HG03095 (cell line): ENCODE measurements around the gene PPFIBP2.

Experiments
- ATAC-seq: cut with Tn5 transposase; IDR thresholded peaks from one replicate; pipeline ENCODE4 v1.9.1; 2021; ENCODE audit warnings: moderate library complexity; ENCODE audit not compliant: unreplicated experiment

Gene PPFIBP2

GRCh38 chr11:7621090-7621489, 107.3 kb downstream of the PPFIBP2 start:
- no peak for ATAC-seq

GRCh38 chr11:7621554-7621953, 107.8 kb downstream of the PPFIBP2 start:
- ATAC-seq, result no peak

GRCh38 chr11:7622721-7623120, 108.9 kb downstream of the PPFIBP2 start:
- ATAC-seq, result no peak

GRCh38 chr11:7628660-7629059, 114.9 kb downstream of the PPFIBP2 start:
- ATAC-seq, result no peak

- ATAC-seq, result no peak
These were observed 116.2 kb downstream of the PPFIBP2 start for GRCh38 chr11:7630002-7630401.

- no peak for ATAC-seq
These were observed 118.4 kb downstream of the PPFIBP2 start for GRCh38 chr11:7632211-7632610.

GRCh38 chr11:7635137-7635536, 121.3 kb downstream of the PPFIBP2 start:
- no peak for ATAC-seq

- no peak for ATAC-seq
These were observed 121.9 kb downstream of the PPFIBP2 start for GRCh38 chr11:7635708-7636107.

GRCh38 chr11:7636350-7636749, 122.6 kb downstream of the PPFIBP2 start:
- no peak for ATAC-seq

GRCh38 chr11:7637447-7638157, 123.8 kb downstream of the PPFIBP2 start:
- no peak for ATAC-seq

- ATAC-seq, result no peak
These were observed 125.2 kb downstream of the PPFIBP2 start for GRCh38 chr11:7638710-7639642.

GRCh38 chr11:7639643-7640025, 125.8 kb downstream of the PPFIBP2 start:
- ATAC-seq, result no peak

GRCh38 chr11:7640816-7641215, 127.0 kb downstream of the PPFIBP2 start:
- ATAC-seq, result no peak

- ATAC-seq, result no peak
These were observed 128.9 kb downstream of the PPFIBP2 start for GRCh38 chr11:7642747-7643146.

GRCh38 chr11:7643314-7643713, 129.5 kb downstream of the PPFIBP2 start:
- ATAC-seq, result no peak

- no peak for ATAC-seq
These were observed 131.4 kb downstream of the PPFIBP2 start for GRCh38 chr11:7645206-7645605.

- no peak for ATAC-seq
These were observed 133.1 kb downstream of the PPFIBP2 start for GRCh38 chr11:7646866-7647265.

GRCh38 chr11:7648264-7648663, 134.5 kb downstream of the PPFIBP2 start:
- no peak for ATAC-seq

- no peak for ATAC-seq
These were observed 137.3 kb downstream of the PPFIBP2 start for GRCh38 chr11:7651140-7651551.

GRCh38 chr11:7651700-7652099, 137.9 kb downstream of the PPFIBP2 start:
- no peak for ATAC-seq

GRCh38 chr11:7654195-7654705, 140.5 kb downstream of the PPFIBP2 start:
- ATAC-seq, result no peak
